HepG2 (cell line): Measurements from ENCODE around the gene ATF6.

Experiments used
- FLYWCH1 ChIP-seq: sonication (generic); formaldehyde crosslinking; IDR thresholded peaks from 2 replicates; pipeline ENCODE4 v1.8.1; 2023; ENCODE audit warnings: mild to moderate bottlenecking, missing genetic modification reagents
- PCBP1 ChIP-seq: fragments of 200-400 bp; formaldehyde crosslinking; IDR thresholded peaks from 2 replicates; pipeline ENCODE4 v1.6.1; 2017; ENCODE audit warnings: mild to moderate bottlenecking, low read depth, low read length, borderline replicate concordance
- REPIN1 ChIP-seq: sonication (generic); formaldehyde crosslinking; IDR thresholded peaks from 2 replicates; pipeline ENCODE4 v1.8.0; 2022; ENCODE audit warnings: missing genetic modification reagents, low read depth, mild to moderate bottlenecking, borderline replicate concordance
- SAFB2 ChIP-seq: sonication (generic); formaldehyde crosslinking; IDR thresholded peaks from 2 replicates; pipeline ENCODE4 v1.5.1; 2020; ENCODE audit warnings: missing genetic modification reagents, low read depth, mild to moderate bottlenecking, borderline replicate concordance
- SALL2 ChIP-seq: sonication (generic); formaldehyde crosslinking; IDR thresholded peaks from 2 replicates; pipeline ENCODE4 v1.8.1; 2023; ENCODE audit warnings: mild to moderate bottlenecking, missing genetic modification reagents, inconsistent platforms
- TCF7L2 ChIP-seq: IDR thresholded peaks from 2 replicates; pipeline ENCODE4 v1.6.1; 2011; ENCODE audit warnings: mild to moderate bottlenecking, low read depth, low read length, moderate library complexity
- ZFP36 ChIP-seq: fragments of 150-350 bp; IDR thresholded peaks from 2 replicates; pipeline ENCODE4 v1.6.1; 2018; ENCODE audit warnings: borderline replicate concordance, low read length, low read depth; ENCODE audit not compliant: partially characterized antibody
- ZNF20 ChIP-seq: sonication (generic); formaldehyde crosslinking; IDR thresholded peaks from 2 replicates; pipeline ENCODE4 v1.4.0; 2020; ENCODE audit warnings: mild to moderate bottlenecking, moderate library complexity, missing genetic modification reagents
- TF ChIP-seq, protein P1 (sequence below): sonication (generic); formaldehyde crosslinking; IDR thresholded peaks from 2 replicates; pipeline ENCODE4 v1.8.0; 2022; ENCODE audit warnings: mild to moderate bottlenecking, missing genetic modification reagents; ENCODE audit not compliant: insufficient replicate concordance
- TF ChIP-seq, protein P2 (sequence below): sonication (generic); formaldehyde crosslinking; IDR thresholded peaks from 2 replicates; pipeline ENCODE4 v1.8.1; 2023; ENCODE audit warnings: mild to moderate bottlenecking, inconsistent platforms, moderate library complexity, missing genetic modification reagents, borderline replicate concordance
- TF ChIP-seq, protein P3 (sequence below): IDR thresholded peaks from 2 replicates; pipeline ENCODE4 v1.6.1; 2016; ENCODE audit warnings: missing compliant biosample characterization, missing genetic modification reagents, borderline replicate concordance
- TF ChIP-seq, protein P4 (sequence below): sonication (generic); formaldehyde crosslinking; IDR thresholded peaks from 2 replicates; pipeline ENCODE4 v1.5.0; 2020; ENCODE audit warnings: mild to moderate bottlenecking, missing genetic modification reagents, moderate library complexity

DNA sequence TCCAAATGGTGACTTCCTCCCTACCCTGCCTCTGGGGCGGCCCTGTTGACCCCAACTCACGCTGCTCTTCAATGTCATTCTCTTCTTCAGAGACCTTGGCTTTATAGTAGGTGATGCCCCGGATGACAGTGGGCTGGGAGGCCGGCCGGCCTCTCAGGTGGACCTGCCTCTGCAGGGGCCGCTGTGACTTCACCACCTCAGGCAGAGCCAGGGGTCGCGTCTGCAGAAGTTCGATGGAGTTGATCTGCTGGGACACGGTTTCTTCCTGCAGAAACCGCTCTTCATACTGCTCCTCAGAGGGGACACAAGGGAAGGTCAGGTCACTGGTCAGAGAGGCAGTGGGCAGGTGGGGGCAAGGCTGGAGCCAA lies 233.9 kb downstream of the ATF6 start:
- TF ChIP-seq PCBP1 (no peak), SALL2 (CRISPR knock-in tag) (no peak), REPIN1 (CRISPR knock-in tag) (no peak), ZNF20 (no peak), TCF7L2 (no peak), ZFP36 (no peak), FLYWCH1 (no peak), SAFB2 (no peak)
- TF ChIP-seq, protein P1, sequence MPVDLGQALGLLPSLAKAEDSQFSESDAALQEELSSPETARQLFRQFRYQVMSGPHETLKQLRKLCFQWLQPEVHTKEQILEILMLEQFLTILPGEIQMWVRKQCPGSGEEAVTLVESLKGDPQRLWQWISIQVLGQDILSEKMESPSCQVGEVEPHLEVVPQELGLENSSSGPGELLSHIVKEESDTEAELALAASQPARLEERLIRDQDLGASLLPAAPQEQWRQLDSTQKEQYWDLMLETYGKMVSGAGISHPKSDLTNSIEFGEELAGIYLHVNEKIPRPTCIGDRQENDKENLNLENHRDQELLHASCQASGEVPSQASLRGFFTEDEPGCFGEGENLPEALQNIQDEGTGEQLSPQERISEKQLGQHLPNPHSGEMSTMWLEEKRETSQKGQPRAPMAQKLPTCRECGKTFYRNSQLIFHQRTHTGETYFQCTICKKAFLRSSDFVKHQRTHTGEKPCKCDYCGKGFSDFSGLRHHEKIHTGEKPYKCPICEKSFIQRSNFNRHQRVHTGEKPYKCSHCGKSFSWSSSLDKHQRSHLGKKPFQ (CRISPR knock-in tag) = no peak
- TF ChIP-seq, protein P2, sequence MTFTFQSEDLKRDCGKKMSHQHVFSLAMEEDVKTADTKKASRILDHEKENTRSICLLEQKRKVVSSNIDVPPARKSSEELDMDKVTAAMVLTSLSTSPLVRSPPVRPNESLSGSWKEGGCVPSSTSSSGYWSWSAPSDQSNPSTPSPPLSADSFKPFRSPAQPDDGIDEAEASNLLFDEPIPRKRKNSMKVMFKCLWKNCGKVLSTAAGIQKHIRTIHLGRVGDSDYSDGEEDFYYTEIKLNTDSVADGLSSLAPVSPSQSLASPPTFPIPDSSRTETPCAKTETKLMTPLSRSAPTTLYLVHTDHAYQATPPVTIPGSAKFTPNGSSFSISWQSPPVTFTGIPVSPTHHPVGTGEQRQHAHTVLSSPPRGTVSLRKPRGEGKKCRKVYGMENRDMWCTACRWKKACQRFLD (CRISPR knock-in tag) = no peak
- TF ChIP-seq, protein P3, sequence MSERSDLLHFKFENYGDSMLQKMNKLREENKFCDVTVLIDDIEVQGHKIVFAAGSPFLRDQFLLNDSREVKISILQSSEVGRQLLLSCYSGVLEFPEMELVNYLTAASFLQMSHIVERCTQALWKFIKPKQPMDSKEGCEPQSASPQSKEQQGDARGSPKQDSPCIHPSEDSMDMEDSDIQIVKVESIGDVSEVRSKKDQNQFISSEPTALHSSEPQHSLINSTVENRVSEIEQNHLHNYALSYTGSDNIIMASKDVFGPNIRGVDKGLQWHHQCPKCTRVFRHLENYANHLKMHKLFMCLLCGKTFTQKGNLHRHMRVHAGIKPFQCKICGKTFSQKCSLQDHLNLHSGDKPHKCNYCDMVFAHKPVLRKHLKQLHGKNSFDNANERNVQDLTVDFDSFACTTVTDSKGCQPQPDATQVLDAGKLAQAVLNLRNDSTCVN = no peak
- TF ChIP-seq, protein P4, sequence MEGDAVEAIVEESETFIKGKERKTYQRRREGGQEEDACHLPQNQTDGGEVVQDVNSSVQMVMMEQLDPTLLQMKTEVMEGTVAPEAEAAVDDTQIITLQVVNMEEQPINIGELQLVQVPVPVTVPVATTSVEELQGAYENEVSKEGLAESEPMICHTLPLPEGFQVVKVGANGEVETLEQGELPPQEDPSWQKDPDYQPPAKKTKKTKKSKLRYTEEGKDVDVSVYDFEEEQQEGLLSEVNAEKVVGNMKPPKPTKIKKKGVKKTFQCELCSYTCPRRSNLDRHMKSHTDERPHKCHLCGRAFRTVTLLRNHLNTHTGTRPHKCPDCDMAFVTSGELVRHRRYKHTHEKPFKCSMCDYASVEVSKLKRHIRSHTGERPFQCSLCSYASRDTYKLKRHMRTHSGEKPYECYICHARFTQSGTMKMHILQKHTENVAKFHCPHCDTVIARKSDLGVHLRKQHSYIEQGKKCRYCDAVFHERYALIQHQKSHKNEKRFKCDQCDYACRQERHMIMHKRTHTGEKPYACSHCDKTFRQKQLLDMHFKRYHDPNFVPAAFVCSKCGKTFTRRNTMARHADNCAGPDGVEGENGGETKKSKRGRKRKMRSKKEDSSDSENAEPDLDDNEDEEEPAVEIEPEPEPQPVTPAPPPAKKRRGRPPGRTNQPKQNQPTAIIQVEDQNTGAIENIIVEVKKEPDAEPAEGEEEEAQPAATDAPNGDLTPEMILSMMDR (CRISPR knock-in tag) = no peak
